Activated CD4-positive, CD25-positive, alpha-beta regulatory T cell treated with anti-CD3 and anti-CD28 coated beads, Interleukin-2, amount 50 U/mL, for 16 hours (primary cell): ENCODE measurements around the gene CEP112.

ENCODE experiments used
- DNase-seq: peaks from one replicate; pipeline ENCODE4 v3.0.0-alpha.2; 2020; ENCODE audit warnings: low read depth, low spot score

CEP112 gene

DNA sequence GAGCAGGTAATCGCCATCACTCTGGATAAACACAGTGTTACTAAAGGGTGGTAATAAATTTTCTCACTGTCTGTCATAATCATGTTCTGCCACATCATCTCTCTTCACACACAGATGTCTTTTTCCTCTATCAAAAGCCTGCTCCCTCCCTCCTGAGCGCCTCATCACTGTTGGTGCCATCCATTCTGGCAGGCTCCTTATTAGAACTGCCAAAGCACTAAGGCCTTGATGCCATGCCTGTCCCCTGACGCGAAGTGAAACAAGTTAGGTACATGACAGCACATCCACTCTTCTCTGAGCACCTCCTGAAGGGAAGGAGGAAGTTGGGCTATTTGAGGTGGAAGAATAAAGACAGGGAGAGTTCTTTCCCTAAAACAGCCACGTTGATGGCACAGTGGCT is 592.3 kb downstream of the CEP112 start:
- no peak for DNase-seq

GRCh38 chr17:65598746-65599145 is 593.2 kb downstream of the CEP112 start:
- no peak for DNase-seq

DNA sequence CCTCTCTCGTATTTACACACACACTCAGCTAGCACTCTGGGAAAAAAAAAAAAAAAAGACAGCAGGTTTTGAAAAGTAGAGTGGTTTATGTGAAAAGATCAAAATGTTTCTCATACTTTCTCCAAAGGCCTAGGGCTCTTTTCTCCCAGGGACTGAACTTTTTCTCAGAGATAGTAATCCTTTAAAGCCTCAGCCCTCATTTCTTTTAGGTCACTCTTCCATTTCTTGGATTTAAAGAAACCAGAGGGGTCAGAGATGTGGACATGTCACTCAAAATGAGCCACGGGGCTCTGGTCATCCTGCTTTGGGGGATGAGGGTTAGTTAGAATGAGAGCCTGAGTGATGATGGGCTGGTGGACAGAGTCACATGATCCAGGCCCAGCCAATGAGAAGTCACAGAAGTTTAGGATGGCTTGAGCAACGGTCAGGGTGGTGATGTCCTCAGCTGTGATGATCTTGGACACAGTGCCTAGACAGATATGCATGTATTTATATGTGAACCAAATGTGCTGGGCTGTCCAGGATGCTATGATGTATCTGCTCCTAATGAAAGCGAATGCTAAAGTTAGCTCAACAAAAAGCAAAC is 596.8 kb downstream of the CEP112 start:
- no peak for DNase-seq

GRCh38 chr17:65593855-65594845 is 597.8 kb downstream of the CEP112 start:
- DNase-seq = no peak

GRCh38 chr17:65593092-65593854 is 598.7 kb downstream of the CEP112 start:
- DNase-seq = no peak

DNA sequence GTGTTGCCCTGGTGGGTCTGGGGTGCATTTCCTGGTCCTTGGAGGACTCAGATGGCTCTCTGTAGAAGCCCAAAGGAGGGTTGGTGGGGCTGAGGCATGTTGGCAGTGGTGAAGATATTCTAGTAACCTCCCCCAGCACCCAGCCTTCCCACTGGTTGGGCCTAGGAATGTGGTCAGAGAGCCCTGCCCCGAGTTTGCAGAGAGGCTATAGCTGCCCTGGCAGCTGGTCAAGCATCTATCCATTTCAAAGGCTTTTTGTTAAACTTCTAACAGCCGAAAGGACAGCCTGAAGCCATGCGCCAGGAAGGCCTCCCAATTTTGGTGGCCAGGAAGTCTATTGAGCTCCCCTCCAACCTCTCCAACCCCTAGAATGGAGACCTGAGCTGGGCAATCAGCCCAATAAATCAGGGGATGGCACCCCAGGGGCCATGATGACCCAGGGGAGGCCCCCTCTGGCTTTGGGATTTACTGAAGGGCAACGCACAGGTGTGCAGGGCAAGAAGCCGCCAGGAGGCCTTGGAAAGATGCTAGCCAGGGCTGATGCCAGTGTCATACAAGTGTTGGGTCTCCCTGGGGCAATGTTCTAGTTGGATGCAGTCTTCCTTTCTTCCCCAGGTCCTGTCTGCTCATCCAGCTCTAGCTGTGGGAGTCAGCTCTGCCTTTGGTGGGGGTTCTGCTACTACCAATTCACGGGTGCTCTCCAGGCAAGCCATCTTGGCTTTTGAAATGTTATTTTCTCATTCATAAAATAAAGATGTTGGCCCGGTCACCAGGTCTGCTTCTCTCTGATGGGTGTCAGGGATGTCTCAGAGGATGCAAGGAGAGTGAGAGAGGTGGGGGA is 599.6 kb downstream of the CEP112 start:
- DNase-seq = no peak

DNA sequence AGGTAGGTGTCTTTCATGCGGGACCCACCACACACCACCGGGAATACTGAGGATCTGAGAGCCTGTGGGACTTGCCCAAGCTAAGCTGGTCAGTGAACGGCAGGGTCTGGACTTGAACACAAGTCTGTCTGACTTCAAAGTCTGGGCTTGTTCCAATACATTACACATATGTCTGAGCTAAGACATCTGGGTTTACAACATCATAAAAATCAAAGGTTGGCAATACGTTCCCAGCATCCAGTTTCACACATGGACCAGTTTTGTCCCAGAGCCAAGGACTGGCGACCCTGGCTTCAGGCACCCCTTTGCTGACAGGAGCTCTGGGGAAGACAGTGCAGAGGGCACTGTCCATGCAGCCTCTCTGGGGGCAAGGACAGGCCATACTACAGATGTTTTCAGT is 602.6 kb downstream of the CEP112 start:
- no peak for DNase-seq

GRCh38 chr17:65588181-65588808 is 603.6 kb downstream of the CEP112 start:
- DNase-seq = no peak

DNA sequence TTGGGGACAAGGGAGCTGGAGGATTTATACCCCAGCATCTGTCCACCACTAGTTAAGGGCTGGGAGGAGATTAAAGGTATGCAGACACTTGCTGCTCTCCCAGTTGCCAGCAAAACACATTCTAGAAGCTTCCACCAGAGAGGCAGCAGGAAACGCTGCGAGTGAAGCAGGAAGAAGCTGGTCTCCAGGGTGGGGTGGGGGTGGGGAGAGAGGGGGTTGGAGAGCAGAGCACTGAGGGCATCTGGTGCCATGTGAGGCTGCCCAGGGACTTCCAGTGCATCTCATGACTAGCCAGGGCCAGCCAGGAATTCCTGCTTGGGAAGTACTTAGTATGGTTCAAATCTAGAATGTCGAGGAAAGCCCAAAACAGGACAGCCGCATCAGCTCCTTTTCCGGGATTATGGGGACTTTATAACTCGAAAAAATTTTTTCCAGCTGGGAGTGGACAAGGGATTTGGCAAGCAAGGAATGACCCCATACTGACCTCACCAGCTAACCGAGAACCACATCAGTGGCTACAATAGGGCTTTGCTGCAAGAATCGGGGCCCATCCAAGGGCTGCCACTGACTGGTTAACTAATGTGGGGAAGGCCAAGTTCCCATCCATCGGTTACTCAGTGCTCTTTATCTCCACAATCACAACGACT is 604.3 kb downstream of the CEP112 start:
- no peak for DNase-seq

GRCh38 chr17:65586899-65587298 is 605.0 kb downstream of the CEP112 start:
- DNase-seq = no peak
